ENCODE measurements around the gene MCM8. TPM values are rescaled to one million over a fixed set of nuclear protein-coding genes. Genes with fewer than 3 reads are reported as not detected.

Gene MCM8
- total RNA-seq = 5.9 and 9.2 TPM in 2 replicates

GRCh38 chr20:5950271-5951031, at the start of gene MCM8, which contains the start of gene TRMT6:
Gene MCM8 (plus strand): TSS chr20:5950652. CDS start chr20:5952016, 1,364 bp downstream.
Gene TRMT6 (minus strand): TSS chr20:5950533. CDS start chr20:5950405, 128 bp downstream.

Small RNA genes lying within 50 kb of the gene (small RNA-seq; reads per million reads assigned to genes)
- not detected for gene RF00019
- not detected for gene RN7SL498P

Other genes starting within 250 kb of the MCM8 start
- 2.3 and 2.5 TPM in 2 replicates for gene SHLD1, start 200.3 kb upstream of the MCM8 start, total RNA-seq
- gene CHGB, start 39.1 kb upstream of the MCM8 start, total RNA-seq = 0.19 TPM in 1 of 2 replicates, not detected in the other
- 5.2 and 6.3 TPM in 2 replicates for gene TRMT6, start 119 bp upstream of the MCM8 start, total RNA-seq
- 31.0 and 45.2 TPM in 2 replicates for gene CRLS1, start 55.5 kb downstream of the MCM8 start, total RNA-seq
- gene LRRN4, start 103.4 kb downstream of the MCM8 start, total RNA-seq = not detected in 2 replicates
- 0.65 and 1.6 TPM in 2 replicates for gene FERMT1, start 172.4 kb downstream of the MCM8 start, total RNA-seq